GM13977 (cell line): ENCODE data around the gene AGBL5.

Source experiments
- DNase-seq: peaks from one replicate; pipeline ENCODE4 v3.0.0; 2012; ENCODE audit warnings: low spot score
- CTCF ChIP-seq: IDR thresholded peaks from 2 replicates; pipeline ENCODE4 v1.5.1; 2012; ENCODE audit warnings: mild to moderate bottlenecking, control low read depth; ENCODE audit not compliant: insufficient read depth; ENCODE audit errors: extremely low read depth, missing control alignments
- in situ Hi-C: fragments of 300-500 bp; cut with MboI; formaldehyde crosslinking; loops from one replicate; pipeline ENCODE4 v1.12.0; 2022; ENCODE audit warnings: low sequenced_read_pairs, low pct_unique_long_range_greater_than_20kb, mixed read lengths, inconsistent platforms; ENCODE audit not compliant: unreplicated experiment

Gene AGBL5

GRCh38 chr2:27087823-27088410 lies 36.4 kb downstream of the AGBL5 start:
- no peak for DNase-seq
- TF ChIP-seq CTCF: no peak
- in situ Hi-C loops: no loop called here

GRCh38 chr2:27088634-27089033 lies 37.2 kb downstream of the AGBL5 start:
- no peak for DNase-seq
- TF ChIP-seq CTCF: no peak
- in situ Hi-C loops: no loop called here

DNA sequence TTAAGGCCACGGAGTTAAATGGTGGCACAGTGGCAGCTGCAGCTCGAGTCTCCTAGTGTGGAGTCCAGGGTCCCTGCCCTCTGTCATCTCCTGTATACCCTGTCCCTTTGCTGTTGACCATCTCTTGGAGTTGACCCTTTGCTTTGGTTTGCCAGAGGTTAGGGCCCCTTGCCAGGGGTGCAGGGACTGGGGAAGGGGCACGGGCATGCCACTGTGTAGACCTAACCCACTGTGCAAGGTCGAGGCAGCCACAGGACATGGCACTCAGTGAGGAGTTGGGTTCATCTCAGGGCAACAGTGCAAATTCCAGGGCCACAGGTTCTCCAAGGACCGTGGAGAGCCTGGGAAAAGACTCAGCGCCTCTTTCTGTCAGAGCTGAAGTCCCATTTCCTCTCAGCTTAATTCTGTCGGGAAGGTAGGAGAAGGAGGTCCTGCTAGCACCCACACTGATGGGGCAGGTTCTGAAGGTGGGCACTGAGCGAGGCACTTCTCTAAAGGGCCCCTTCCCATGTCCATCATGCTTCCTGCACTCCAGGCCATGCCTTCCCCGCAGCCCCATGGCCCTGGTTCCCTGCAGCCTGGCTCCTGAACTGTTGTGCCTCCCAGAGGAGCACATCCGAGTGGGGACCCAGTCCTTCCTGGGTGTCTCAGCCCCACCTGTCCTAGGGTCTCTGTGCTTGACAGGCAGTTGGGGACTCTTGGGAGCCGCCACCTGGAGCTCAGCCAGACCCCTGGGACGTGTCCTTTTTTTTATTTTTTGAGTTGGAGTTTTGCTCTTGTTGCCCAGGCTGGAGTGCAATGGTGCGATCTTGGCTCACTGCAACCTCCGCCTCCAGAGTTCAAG lies 37.9 kb downstream of the AGBL5 start:
- in situ Hi-C loops: no loop called here
- no peak for TF ChIP-seq CTCF
- no peak for DNase-seq

DNA sequence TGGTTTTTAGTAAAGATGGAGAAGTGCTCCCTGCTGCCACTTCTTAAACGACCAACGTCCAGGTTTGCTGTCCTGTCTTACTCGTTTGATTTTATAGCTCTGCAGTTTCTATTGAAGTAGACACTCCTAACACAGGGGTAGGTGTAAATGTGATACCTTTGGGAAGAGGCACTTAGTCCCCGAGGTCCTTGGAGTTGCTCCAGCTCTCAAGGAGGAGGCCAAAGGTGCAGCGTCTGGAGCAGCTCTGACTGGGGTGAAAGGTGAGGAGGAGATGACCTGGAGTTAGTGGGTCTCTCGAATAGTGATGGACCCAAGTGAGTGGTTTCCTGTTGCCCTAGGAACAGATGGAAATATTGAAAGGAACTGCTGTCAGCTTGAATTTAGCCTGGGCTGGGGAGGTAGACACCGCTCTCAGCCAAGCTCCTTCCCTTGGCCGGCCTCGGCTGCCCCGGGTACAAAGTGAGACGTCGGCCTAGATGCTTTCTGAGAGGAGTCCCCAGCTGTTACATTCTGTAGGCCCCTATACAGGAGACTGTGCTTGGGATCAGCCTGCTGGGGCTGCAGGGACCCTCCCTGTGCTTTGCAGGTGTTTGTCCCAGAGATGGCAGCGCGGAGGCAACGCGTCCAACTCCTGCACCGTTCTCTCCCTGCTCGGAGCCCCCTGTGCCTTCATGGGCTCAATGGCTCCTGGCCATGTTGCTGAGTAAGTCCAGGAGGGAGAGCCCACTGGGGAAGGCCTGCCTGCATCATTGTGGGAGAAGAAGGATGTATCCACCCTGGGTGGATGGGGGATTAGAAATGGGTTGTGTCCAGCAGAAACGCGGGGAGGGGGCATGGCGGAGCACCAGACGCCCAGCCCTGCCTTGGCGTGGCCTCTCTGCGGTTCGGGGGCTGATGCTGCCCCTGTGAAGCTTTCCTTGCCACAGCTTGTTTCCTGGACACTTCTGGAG lies 40.6 kb downstream of the AGBL5 start:
- no peak for TF ChIP-seq CTCF
- in situ Hi-C loops: no loop called here
- no peak for DNase-seq

DNA sequence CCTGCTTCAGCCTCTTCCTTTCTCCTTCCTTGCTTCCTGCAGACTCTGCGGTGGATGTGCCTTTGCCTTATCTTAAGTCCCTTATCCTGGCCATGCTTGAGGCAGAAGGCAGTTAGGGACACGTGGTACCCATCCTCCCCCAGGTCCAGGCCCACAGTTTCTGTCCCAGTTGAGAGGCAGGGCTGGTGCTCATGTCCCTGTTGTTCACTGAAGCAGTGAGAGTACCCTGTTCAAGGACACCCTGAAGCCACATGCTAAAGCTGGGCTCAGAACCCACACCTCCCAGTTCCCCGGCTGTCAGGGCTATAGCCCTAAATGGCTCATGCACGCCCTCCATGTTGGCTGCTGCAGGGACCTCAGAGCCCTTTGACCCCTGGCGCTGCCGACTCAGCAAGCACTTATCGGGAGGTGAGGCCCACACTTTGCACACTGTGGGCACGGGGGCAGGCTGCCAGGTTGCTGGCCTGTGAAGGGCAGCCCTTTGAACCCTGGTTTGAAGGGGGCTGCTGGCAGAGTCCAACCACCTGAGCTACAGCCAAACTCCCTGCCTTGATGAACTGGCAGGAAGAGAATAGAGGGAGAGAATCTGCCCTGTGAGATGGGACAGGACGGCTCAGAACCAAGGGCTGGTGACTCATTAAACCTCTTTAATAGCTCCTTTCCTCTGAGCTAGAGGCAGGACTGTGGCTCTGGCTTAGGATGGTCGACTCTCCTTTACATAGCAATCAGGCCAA lies 41.4 kb downstream of the AGBL5 start:
- in situ Hi-C loops: no loop called here
- no peak for TF ChIP-seq CTCF
- no peak for DNase-seq
